Stimulated activated CD4-positive, alpha-beta T cell treated with anti-CD3 and anti-CD28 coated beads, Interleukin-2, amount 100 ng/mL, for 24 hours (primary cell): ENCODE measurements around the gene HEPHL1.
"Not testable (repeated sequence)": the region's sequence is repeated elsewhere in the genome, so short reads cannot be mapped to it uniquely, and the experiment has no call there.

Experiments
- DNase-seq, 2 donors: peaks; one replicate each; pipeline ENCODE4 v3.0.0-alpha.2; 2020

The HEPHL1 gene

DNA sequence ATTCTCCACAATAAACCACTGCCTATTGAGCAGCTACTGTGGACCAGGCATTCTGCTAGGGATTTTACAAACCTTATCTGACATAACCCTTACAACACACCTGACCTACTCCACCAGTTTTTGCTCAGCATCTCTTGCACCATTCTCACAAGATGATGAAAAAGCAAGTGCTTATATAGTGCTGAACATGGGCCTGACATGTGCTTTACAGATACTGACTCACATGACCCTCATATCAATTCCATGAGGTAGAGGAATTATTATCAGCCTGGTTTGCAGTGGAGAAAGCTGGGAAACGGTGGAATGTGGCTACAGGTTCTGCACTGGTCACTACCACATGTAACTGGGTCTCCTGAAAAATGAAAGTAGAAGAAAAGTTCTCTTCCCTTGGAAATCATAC, 69.9 kb downstream of the HEPHL1 start:
- DNase-seq, result no peak

DNA sequence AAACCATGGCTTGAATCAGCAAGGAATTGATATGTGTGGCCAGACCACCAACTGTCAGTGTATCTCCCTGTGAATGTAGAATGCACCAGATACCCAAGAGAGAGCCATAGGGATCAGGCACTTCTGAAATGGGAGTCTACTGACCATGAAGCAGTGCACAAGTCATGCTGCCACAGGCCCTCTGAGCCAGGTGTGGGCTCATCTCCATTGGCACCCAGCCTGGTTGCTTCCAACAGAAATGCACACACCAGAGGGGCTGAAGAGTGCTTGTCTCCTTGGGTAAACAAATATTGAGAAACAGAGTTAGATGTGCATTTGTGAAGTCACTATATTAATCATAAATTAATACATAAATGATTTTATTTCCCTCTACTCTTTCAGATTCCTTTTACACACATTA, 79.1 kb downstream of the HEPHL1 start:
- DNase-seq, result no peak

DNA sequence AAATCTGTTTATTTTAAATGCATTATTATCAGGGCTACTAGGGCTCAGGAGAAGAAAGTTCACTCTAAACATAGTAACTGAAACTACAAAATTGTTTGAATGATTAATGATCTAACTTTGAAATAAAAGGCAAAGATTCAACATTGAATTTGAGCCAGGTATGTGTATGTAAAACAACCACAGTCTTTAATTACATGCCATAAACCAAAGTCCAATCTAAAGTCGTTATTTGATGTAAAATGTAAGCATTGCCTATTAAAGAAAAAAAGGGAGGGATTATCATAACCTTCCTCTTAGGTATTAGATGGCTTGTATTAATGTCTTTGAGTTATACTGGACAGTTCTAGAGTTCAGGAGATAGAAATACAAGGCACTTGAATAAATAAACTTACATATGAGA, 82.3 kb downstream of the HEPHL1 start:
- no peak for DNase-seq

DNA sequence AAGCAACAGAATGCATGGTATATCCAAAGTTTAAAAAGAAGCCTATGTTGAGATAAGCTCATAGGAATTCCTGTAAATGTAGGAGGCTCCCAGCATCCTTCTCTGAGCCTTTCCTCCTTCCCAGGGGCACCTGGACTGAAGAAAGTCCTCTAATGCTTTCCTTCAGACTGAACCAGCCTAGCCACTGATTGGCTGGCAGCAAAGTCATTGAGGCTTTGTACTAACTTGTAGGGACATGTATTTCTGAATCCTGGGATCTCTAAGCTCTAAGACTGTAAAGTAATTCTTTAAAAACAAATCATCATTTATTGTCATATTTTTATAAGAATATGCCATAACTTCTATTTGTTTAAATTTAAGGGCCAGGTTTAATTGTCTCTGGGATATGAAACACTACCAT, 83.6 kb downstream of the HEPHL1 start:
- DNase-seq, result no peak

DNA sequence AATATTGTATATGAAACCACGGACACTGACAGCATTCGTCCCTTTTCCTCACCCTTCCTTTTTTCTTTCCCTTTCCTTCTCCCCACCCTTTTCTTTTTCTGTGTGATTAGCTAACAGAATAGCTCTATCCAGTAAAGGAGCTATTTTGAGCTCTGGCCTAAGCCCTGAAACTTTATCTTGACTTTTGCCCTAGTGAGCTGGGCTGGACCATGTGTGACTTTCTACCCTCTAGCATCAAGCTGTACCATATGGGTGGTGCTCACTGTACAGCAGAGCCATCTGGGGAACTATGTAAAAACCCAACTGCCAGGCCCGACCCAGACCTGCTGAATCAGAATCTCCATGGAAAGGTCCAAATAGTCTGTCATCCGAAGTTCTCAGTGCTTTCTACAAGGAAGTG, 85.6 kb downstream of the HEPHL1 start:
- DNase-seq, result no peak

DNA sequence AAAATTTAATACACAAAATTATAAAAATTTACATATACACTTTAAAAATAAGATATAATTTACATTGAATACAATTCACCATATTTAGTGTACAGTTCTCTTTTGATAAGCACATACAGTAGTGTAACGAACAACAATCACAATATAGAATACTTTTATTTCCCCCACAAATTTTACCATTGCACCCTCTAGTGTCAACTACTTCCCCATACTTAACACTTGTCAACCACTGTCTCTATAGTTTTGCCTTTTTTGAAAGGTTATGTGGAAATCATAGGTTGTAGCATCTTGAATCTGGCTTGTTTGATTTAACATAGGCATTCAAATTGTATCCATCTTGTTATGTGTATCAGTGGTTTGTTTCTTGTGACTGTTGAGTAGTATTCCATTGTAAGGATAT, 86.2 kb downstream of the HEPHL1 start:
- no peak for DNase-seq

DNA sequence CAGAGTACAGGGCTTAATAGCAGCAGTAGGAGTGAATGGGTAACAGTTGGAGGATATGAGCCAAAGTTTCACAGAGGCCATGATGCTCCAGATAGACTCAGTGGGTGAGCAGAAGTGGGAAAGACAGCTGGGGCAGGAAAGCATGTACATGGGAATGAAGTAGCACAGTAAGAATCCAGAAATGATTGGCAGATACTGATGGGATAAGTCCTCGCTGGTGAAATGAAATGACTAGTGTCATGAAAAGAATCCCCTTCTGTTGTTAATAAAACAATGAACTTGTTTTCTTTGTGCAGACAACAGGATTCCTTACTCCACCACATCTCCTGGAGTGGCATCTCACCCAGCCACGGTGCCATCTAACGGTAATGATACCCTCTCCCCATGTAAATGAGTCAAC, 90.1 kb downstream of the HEPHL1 start:
- DNase-seq, result no peak

DNA sequence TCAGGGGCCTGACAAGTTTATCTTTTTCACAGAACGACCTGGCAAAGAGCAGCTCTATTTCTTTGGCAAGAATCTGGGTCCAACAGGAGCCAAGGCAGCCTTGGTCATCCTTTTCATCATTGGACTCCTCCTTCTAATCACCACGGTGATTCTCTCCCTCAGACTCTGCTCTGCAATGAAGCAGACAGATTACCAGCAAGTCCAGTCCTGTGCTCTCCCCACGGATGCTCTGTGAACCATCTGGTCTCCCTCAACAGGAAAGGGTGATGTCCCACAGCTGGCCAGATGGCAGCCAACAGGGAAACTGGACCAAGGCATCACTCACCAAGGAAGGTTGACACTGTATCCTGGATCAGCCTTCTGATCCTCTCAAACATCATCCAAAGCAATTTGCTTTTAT, 90.5 kb downstream of the HEPHL1 start:
- no peak for DNase-seq

DNA sequence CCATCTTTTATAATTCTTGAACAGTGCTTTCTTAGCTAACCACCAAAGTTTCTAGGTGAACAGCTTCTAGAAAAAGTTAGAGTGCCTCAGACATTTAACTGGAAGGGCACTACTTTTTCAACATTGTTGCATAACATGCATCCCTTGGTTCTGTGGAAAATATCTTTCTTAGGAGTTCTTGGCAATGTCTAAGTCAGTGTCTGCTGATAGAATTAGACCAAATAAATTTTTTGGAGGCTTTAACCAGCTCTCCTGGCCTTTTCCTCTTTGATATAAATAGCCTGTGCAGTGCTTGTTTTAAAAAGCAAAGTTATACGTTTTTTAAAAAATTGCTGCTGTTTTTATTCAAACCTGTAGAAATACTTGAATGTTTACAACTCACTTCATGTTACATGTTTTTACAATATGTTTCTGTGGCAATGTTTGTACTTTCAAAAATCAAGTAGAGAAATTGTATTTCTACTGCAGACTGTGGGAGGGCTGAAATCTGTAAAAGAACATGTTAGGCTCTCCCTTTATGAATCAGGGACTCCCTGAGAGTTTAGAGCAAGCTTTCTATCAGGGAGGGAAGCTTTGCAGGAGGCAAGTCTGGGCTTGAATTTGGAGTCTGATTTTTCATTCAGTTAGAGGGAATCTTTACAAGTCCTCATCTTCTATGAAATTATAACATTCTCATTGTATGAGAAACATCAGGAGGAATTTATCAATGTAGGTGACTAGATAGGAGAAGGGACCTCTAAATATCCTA, 91.2 kb downstream of the HEPHL1 start:
- DNase-seq, result no peak

DNA sequence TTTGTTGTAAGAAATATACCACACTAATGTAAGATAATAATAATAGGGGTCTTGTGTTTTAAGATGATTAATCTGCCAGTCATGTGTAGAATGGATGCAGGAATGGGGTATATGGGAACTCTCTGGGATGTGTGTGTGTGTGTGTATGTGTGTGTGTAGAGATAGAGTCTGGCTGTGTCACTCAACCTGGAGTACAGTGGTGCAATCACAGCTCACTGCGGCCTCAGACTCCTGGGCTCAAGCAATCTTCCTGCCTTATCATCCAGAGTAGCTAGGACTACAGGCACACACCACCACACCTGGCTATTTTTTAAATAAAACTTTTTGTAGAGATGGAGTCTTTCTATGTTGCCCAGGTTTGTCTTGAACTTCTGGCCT, 96.0 kb downstream of the HEPHL1 start:
- no peak for DNase-seq

DNA sequence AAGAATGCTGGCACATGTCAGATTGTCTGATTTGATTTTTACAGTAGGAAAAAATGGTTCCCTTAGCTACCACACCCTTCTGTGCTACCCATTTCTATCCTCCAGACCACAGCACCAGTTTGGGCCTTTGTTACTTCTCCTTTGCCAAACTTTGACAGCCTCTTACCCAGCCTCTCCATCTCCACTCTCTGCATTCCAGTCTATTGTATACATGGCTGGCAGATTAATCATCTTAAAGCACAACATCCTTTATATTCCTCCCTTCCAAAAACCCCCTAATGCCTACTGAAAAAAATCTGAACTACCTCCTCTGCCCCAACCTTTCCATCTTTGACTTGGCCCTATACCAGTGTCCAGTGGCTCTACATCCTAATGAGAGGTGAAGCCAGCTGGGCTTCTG, 96.7 kb downstream of the HEPHL1 start:
- no peak for DNase-seq

DNA sequence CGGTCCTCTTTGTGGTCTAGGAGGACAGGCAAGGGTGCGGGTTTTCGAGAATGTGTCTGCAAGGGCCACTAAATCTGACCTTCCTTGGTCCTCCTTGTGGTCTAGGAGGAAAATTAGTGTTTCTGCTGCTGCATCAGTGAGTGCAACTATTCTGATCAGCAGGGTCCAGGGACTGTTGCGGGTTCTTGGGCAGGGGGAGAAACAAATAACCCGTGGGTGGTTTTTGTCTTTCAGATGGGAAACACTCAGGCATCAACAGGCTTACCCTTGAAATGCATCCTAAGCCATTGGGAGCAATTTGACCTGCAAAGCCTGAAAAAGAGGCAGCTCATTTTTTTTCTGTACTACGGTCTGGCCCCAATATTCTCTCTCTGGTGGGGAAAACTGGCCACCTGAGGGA, 98.5 kb downstream of the HEPHL1 start:
- not testable (repeated sequence) for DNase-seq

DNA sequence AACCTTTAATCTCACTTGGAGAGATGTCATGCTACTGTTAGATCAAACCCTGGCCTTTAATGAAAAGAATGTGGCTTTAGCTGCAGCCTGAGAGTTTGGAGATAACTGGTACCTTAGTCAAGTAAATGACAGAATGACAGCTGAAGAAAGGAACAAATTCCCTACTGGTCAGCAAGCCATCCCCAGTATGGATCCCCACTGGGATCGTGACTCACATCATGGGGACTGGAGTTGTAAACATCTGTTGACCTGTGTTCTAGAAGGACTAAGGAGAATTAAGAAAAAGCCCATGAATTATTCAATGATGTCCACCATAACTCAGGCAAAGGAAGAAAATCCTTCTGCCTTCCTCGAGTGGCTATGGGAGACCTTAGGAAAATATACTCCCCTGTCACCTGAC, 99.4 kb downstream of the HEPHL1 start:
- not testable (repeated sequence) for DNase-seq

DNA sequence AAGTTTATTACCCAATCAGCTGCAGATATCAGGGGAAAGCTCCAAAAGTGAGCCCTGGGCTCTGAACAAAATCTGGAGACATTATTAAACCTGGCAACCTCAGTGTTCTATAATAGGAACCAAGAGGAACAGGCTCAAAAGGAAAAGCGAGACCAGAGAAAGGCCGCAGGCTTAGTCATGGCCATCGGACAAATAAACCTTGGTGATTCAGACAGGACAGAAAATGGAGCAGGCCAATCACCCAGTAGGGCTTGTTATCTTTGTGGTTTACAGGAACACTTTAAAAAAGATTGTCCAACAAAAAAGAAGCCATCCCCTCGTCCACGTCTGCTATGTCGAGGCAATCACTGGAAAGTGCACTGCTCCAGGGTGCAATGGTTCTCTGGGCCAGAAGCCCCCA, 99.8 kb downstream of the HEPHL1 start:
- DNase-seq, result no peak

DNA sequence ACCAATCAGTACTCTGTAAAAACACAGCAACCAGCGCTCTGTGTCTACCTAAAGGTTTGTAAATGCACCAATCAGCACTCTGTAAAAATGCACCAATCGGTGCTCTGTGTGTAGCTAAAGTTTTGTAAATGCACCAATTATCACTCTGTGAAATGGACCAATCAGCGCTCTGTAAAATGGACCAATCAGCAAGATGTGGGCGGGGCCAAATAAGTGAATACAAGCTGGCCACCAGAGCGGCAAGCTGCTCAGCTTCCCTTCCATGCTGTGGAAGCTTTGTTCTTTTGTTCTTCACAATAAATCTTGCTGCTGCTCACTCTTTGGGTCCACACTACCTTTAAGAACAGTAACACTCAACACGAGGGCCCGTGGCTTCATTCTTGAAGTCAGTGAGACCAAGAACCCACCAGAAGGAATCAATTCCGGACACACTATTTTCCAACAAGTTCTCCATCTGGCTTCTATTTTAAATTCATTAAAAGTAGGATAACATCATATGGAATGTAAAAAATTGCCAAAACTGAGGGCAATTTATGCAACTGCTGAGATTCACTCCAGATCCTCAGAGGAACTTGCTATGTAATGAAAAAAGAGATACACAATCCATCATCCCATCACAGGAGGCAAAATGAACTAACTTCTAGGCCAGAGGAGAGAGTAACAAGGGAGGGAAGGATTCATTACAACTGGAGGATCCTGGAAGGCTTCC, 104.4 kb downstream of the HEPHL1 start:
- no peak for DNase-seq

DNA sequence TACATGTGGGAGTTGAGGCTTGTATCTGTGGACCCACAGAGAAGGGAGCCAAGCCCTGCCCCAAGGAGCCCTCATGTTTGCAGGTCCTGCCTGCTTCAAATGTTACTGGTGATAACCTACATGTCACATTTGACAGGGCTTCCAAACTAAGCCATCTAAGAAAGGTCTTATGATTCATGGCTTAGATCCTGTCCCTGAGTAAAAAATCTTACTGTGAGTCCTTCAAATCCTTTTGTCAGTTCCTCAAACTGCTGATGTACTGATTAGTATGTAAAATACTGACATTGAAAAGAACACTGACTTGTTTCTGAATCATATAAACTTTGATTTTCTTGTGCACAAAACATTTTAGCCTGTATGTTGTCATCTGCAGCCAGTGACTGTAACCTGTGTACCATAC, 106.5 kb downstream of the HEPHL1 start:
- DNase-seq, result no peak

DNA sequence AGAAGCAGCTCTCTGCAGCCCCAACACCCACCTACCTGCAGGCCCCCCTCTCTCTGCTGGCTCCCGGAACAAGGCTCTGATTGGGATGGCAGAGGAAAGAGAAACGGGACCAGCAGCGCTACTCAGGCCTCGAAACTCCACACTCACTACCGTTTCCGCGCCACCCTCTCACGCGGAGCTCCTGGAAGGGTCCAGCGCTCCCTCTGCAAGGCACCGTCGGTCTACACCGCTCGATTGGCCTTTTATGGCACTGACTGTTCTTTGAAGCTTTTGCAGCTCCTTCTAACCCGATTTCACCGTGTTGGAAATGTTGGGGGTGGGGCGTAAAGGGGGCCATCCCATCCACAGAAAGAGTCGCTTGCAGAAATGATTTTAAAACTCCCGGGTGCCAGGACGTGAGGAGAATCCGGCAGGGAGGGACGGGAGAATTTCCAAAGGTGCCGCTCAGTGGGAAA, 107.2 kb downstream of the HEPHL1 start:
- DNase-seq, result no peak

DNA sequence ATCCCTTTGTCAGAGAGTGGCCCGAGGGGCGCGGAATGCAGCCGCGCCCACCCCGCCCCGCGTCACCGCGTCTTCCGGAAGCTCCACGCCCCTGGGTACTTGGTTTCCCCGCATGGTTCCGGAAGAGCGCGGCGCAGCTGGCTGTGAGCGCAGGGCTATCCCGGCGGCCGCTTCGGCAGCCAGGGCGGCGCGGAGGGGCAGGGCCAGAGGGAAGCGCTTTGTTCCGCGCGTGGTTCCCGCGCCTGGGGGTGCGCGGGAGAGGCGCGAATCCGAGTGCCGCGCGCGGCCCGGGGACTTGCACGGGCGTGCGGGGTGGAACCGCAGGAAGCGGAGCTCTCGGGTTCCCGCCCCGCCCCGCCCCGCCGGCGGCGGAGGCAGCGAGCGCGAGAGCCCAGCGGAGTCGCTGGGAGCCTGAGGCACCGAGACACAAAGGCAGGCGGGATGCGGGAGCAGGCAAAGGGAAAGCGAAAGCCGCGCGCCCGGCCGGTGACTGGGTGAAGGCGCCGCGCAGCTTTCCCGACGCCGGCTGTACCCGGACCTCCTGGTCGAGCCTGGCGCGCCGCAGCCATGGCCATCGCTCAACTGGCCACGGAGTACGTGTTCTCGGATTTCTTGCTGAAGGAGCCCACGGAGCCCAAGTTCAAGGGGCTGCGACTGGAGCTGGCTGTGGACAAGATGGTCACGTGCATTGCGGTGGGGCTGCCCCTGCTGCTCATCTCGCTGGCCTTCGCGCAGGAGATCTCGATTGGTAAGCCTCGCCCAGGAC, 107.8 kb downstream of the HEPHL1 start, which contains the start of gene PANX1:
Gene PANX1 (plus strand): TSS at position 96 of the 766 bp plus-strand sequence. CDS start 472 bp downstream, at position 568.
- peak; percentile 76 to 78 for DNase-seq

DNA sequence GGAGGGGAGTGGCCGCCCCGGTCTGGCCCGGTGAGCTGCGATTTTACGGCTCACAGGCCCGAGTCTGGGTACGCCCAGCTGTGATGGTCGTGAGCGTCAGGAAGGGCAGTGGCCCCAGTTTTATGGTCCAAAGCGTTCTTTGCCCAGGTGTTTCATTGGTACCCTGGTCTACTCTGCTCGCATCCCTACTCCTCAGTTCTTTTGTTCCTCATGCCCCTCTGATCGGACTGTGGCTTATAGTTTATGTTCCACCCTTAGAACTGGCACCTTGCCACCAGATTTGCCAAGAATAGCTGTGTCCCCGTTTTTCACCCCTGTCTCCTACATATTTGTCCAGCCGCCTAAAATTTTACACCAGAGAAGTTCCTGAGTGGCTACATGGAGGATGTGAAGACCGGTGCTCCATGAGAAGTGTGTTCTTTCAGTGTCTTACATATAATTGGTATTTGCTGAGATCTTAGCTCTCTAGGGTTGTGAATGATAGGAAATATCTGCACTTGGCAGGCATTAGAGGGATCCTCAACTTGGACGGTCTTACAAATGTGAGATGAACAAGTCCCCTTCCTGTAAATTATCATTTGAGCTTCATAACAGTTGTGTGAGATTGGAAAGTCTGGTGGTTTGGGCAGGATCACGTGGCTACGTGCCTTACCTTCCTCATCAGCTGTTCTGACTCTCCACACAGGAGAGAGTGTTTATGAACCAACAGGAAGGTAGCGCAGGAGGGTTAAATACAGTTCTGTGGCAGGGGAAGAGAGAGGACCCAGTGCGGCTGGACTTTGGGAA, 108.6 kb downstream of the HEPHL1 start:
- no peak for DNase-seq

DNA sequence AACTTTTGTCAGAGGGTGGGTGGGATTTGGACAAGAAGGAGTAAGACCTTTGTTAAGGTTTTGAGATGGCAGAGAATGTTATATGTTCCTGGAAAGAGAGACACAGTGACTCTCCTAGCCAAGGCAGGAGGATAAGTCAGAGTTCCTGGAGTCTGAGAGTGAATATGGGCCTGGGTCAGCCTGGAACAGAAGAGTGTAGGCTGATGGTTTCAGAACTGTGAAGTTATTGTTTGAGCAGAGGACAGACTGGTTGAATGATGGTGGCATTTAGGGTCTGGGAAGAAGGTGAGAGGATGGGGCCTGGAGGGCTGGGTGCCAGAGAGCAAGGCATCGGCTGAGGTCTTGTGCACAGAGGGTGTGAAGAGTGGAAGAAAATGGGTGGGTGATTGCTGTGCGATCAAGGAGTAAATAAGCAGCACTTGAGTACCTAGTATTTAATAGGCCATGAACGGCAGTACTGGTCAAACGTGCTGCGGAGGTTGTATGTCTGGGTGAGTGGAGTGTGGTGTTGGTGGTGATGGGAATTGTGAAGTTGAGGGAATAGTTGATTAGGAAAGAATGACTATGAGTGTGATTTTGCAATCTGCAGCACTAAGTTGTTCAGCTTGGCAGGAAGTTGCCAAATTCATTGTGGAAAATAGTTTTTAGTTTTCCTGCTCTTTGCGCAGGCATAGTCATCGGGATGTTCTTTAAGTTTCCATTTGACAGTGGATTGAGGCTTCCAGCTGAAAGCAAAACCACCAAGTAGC, 109.3 kb downstream of the HEPHL1 start:
- DNase-seq, result no peak

DNA sequence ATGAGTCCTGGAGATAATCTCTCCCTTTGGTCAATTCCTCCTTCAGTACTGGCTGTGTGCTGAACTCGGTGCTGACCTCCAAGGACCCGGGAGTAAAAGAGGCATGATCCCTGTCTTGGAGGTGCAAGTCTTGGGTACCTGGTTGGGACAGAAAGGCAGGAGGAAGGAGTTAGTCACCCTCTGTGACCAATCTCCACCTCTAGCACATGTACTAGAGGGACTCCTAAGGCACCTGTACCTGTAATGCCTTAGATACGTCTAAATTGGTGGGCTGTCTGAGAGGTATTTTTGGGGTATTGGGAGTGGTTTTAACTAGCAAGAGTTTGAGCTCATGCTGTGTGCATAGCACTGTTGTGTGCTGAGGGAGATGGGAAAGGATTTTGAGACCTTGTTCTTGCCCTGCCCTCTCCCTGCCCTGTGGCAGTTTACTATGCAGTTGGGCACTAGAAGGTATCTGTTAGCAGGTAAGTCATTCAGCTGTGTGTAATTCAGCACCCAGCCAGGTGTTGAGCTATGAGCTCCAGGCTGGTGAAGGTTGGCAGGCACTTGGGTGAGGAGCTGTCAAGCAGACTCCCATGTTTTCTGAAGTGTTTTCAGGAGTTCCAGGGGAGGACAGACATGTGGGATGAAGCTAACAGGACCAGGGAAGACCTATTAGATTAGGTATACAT, 110.0 kb downstream of the HEPHL1 start:
- no peak for DNase-seq

DNA sequence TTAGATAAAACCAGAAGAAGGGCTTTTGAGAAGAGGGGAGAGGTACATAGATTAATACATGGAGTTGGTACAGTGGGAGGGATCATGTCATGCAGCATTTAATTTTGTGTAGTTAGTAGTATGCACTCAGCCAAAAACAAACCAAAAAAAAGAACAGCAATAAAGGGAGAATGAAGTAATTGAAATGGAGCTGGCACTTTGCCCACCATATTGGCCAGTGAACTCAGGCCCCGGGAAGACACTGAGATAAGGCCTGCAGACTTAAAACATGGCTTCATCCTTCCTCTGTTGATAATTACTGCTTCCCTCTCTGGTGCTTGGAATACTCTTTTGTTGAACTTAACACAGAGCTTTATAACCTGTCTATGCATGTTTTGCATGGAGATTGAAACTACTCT, 110.6 kb downstream of the HEPHL1 start:
- DNase-seq, result no peak
